Esophagus squamous epithelium (tissue), 4 donors: Measurements from ENCODE around the gene ZIC4.

ENCODE experiments used
- CTCF ChIP-seq, 6 experiments: fragments of 450-650 bp in 4 of 6; fragments of 200-600 bp in 2 of 6; sonication (generic) in 2 of 6; IDR thresholded peaks; one replicate each; pipeline ENCODE4 v1.5.1; 2016 to 2019; ENCODE audit warnings: antibody characterized with exemption in 6 of 6, mild to moderate bottlenecking in 4 of 6, moderate library complexity in 4 of 6
- POLR2A ChIP-seq, 4 donors: fragments of 450-650 bp; IDR thresholded peaks; one replicate each; pipeline ENCODE4 v1.6.1; 2017; ENCODE audit warnings: antibody characterized with exemption in 4 of 4, mild to moderate bottlenecking in 4 of 4, moderate library complexity in 3 of 4

DNA sequence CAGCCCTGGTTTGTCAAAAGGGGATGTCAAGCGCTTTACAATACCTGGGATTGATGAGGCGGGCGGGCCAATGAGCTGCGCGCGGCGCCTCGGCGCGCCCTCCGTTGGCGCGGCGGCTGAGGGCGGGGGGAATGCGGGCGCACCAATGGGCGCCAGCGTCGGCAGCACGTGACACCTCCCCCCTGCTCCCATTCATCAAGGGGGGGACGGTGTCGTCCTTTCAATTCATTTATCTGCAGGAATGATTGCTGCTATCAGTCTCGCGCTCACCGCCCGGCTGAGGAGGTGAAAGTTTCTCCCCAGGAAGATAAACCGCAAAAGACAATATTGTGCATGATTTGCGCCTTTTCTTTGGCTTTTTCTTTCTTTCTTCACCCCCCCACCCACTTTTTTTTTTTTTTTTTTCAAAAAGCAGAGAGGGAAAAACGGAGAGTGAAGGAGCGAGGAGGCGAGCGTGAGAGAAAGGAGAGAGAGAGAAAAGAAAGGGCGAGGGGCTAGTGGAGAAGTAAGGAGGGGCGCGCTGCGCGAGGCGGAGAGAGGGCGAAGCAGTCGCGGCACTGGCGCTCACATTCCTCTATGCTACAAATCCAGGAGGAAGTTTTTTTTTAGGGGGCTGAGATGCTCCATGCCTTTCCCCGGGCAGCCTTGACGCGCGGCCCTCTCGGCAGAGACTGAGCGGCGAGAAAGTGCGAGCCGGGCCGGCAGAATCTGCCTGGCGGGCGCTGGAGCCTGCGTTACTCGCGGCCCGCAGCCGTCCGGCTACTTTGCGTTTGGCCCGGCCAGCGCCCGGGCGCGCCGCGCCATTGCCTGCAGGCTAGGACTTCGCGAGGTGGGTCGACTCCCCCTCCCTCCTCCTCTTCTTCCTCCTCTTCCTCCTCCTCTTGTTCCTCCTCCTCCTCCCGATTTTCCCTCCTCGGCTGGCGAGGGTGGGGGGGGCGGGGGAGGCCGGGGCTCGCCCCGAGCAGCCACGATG lies 3.1 kb upstream of the ZIC4 start, which contains the start of gene ZIC1:
- TF ChIP-seq CTCF (IDR thresholded peaks at IDR 0.05) (no peak), POLR2A (IDR thresholded peaks at IDR 0.05) (no peak)
